ENCODE results near the gene LRRK1.

The LRRK1 gene

DNA sequence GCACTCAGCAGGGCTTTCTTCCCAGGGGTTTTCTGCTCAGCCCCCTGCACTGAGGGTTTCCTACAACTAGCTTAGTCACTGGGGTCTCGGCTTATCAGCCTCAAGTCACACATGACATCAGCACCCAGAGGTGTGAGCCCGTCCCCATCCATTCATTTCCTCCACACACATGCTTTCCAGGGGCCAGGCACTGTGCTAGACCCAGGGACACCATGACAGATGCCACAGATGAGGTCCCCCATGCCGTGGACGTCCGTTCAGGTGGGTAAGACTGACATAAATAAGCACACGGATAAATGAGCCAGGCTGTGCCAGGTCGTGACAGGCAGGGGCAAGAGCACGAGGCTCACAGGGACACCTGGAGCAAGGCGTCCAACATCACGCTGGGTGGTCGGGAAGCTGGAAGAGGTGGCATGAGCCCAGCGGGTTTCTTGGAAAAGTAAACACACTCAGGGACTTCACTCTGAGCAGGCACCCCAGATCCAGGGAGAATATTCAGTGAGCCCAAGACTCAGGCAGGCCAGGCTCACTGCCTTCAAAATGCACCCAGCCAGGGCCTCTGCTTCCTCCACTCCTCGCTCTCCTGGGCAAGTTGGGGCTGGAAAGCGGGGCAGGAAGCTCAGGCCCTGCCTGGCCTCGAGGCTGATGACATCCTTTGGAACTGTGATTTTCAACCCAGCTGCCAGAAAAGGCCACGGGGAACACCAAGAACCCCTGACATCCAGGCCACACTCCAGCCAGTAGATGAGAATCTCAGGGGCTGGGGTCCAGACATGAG is 193.4 kb downstream of the LRRK1 start:
- DNase-seq (ENCODE audit: low spot score): no peak

DNA sequence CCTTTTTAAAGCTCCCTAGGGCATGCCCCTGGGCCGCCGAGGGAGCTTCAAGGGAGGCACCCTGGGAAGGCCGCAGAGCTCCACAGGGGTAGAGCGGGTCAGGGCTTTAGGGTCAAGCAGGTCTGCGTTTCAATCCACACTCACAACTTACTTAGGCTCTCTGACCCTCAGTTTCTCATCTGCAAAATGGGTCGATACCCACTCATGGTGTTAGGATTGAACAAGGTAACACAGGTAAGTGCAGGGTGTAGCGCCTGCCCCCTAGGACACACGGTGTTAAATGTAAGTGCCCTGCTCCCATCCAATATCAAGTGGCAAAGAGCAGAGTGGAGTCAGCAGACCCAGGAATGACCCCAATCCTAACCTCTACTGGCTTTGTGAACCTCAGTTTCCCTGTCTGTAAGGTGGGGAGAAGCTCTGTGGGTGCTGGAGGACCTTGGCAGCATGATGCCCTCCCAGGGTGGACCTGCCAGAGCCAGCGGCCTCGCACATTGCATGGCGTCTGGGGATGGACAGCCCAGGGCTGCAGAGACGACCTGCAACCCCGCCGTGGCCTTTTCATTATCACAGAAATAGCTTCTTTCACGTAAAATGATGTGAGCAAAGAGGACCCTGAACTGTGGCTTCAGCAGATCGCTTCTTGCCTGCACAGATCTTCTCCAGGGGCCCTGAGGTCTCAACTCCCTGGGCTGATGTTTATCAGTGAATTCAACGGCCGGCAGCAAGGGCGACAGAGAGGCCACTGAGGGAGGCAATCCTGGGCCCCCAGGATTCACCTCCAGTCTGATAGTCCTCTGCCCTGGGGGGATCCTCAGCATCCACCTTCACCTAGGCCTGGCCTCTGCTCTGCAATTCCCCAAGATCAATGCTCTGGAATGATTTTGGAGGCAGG is 194.2 kb downstream of the LRRK1 start:
- peak; percentile 45 for DNase-seq (ENCODE audit: low spot score)

DNA sequence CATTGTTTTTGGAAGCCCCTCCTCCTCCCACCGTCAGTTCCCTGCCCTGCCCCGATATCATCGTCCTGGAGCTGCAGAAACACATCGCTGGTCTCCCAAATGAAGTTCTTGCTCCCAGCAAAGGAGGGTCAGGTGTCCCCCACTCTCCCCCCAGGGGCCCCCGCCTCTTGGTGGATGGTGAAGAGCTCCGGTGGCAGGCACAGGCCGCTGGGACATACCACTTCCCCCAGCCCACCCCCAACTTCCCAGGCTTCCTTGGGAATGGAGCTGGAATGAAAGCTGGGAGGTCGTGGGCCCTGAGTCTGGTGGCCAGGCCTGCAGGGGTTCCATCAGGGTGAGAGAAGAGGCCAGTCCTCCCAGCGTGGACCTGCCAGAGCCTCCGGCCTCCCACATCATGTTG is 195.0 kb downstream of the LRRK1 start:
- DNase-seq (ENCODE audit: low spot score): no peak

DNA sequence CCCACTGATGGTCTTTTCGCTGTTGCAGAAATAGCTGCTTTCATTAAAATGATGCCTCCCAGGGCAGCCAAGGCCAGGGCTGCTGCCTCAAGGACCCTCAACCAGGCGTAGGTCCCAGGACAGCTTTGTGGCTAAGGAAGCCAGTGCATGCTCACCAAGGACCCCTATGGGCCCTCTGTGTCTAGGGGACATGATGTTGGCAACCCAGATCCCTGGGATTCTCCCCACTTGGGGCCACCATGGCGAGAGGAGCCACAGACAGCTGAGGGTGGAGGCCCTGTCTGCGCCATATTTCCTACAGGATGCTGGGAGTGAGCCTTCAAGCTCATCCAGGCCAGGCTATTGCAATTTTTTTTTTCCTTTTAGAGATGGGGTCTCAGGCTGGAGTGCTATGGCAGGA is 195.5 kb downstream of the LRRK1 start:
- DNase-seq (ENCODE audit: low spot score): no peak

DNA sequence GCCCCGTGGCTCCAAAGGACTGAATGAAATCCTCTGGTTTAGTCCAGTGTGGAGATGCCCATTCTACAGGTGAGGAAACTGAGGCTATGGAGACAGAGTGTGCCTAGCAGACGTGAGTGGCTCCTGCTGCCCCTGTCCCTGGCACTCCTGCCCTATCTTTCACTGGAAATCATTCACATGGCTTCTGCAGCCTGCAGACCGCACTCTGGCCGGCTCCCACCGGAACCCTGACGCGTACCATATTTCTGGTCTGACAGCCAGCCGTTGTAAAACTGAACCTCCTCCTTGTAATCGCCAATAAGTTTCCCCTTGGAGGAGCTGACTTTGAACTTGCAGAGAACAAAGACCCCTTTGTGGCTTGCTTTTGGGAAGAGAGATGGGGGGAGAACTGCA is 196.2 kb downstream of the LRRK1 start:
- DNase-seq (ENCODE audit: low spot score): no peak

DNA sequence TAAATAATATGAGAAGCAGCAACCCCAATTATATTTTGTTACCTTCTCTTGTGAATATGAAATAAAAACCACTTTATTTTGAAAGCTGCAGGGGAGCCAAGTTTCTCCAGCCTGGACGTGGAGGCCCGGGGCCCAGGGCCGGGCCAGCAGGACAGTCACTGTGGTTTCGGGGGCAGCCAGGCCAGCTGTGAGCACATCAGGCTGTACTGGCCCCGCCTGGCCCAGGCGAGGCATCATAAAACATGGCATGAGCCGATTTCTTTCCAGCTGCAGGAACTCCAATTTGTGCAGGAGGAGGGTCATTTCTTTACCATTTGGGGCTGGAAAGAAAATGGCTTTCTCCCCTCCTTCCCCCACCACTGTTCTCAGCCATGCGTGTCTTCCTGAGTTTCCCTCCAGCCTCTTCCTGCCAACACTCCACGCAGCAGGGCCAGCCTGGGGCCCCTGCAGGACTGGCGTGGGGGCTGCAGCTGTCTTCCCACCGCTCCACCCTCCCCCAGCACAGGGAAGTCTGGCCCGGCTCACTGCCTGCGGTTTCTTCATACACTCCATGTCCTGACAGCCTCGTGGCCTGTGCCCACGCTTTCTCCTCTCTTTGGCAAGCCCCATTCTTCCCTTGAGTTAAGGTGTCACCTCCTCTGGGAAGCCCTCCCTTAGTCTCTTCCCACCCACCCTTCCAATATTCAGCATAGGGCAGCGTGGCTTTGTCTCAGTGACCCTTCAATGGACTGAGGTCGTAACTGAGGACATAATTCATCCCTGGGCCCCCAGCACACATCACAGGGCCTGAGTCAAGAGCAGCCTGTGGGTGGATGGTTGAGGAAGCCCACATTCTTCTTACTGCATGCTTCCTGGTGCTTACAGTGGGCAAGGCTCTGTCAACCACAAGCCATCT is 196.9 kb downstream of the LRRK1 start:
- no peak for DNase-seq (ENCODE audit: low spot score)

DNA sequence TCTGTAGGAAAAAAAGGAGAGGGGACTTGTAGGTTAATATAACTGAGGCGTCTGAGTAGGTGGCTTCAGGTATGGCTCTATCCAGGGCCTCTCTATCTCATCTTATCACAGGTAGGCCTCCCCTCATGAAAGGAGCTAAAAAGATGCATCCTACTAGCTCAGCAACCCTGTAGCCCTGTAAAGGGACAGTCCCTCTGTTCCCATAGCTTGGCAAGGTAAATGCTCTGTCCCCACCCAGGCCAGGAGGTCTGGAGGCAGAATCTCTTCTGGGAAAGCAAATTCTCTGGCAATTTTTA is 197.5 kb downstream of the LRRK1 start:
- no peak for DNase-seq (ENCODE audit: low spot score)

DNA sequence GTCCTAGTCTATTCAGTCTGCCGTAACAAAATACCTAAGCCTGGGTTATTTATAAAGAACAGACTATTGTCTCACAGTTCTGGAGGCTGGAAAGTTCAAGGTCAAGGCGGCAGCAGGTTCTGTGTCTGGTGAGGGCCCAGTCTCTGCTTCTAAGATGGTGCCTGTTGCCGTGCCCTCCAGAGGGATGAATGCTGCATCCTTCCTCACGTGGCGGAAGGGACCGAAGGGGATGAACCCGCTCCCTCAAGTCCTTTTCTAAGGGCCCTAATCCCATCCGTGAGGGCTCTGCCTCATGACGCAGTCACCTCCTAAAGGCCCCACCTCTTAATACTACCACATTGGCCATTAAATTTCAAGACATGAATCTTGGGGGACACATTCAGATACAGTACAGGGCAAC is 199.0 kb downstream of the LRRK1 start:
- DNase-seq (ENCODE audit: low spot score): no peak

DNA sequence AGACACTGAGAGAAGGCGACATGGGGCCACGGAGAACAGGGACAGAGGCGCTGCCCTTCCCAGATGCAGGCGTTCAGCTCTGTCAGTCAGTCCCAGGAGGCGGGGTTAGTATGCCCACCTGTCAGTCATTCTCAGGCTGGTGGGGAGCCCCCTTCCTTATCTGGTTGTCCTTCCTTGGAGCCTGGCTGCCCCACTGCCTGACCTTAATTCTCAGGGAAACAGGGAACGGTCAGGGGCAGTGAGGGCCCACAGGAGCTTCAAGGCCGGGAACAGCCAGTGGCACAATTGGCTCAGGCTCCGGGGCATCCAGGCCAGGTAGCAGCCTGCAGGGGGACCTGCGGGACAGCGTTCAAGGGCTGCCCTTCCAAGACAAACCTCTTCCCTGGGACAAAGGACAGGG is 199.5 kb downstream of the LRRK1 start:
- no peak for DNase-seq (ENCODE audit: low spot score)

DNA sequence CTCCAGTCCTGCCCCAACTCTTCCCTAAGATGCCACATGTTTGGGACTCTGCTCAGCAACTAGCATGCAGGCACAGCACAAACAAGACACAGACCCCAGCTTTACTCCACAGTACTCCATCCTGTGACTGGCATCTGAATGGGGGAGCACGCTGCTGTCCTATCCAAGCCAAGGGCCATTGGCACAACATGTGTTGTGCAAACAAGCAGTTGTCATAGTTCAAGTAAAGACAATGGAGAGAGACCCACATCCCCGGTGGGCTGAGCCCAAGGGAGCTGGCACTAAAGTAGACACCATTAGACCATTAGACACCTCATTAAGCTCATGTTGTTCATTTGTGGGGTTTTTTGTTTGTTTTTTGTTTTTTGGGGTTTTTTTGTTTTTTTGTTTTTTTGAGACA is 200.0 kb downstream of the LRRK1 start:
- no peak for DNase-seq (ENCODE audit: low spot score)

Measured in SK-N-DZ (cell line).